Endothelial cell of umbilical vein (primary cell): Measurements from ENCODE around the gene TSPAN10. TPM values are rescaled to one million over a fixed set of nuclear protein-coding genes. Genes with fewer than 3 reads are reported as not detected.

Experiments used
- BruUV-seq: library from RNA; stranded (reverse); fragments of 400-500 nt; replicated peaks from 2 replicates; lab custom pipeline; 2021; lab: Mats Ljungman, UMichigan
- CTCF ChIA-PET: fragments of 300-600, 350-600 bp; sonication (Branson Sonifier 250); formaldehyde crosslinking; loops from one replicate; lab custom pipeline; 2021; ENCODE audit warnings: antibody characterized with exemption, inconsistent platforms; lab: Charles Lee
- POLR2A ChIA-PET: fragments of 300-600, 350-600 bp; sonication (Branson Sonifier 250); formaldehyde crosslinking; loops from one replicate; lab custom pipeline; 2021; ENCODE audit warnings: antibody characterized with exemption, inconsistent platforms; lab: Charles Lee
- DNase-seq: peaks from one replicate; pipeline ENCODE4 v3.0.0-alpha.2; 2011; ENCODE audit warnings: low read depth, low spot score
- FAIRE-seq: peaks from 2 replicates; lab custom pipeline; 2011; peaks lifted over from hg19 to GRCh38; lab: Jason Lieb, UNC
- H2AFZ ChIP-seq: 2 replicates; pipeline ENCODE4 v1.6.0; 2012; ENCODE audit warnings: low read depth, low read length, control low read depth, inconsistent platforms
- H3K27ac ChIP-seq: 2 replicates; pipeline ENCODE4 v1.5.1; 2011; ENCODE audit warnings: low read depth, mild to moderate bottlenecking, control low read depth, low read length, moderate library complexity; ENCODE audit not compliant: insufficient read depth
- H3K27me3 ChIP-seq, 2 experiments: 2 replicates each; pipeline versions ENCODE4 v1.6.0 to v1.6.1; 2011; ENCODE audit warnings: low read length in 2 of 2, mixed read lengths in 1 of 2; ENCODE audit not compliant: control insufficient read depth in 2 of 2, insufficient read depth in 2 of 2
- H3K36me3 ChIP-seq, 2 experiments: 2 replicates in 1 of 2; 3 replicates in 1 of 2; pipeline ENCODE4 v1.5.1; 2011; ENCODE audit warnings: low read length in 2 of 2, mild to moderate bottlenecking in 1 of 2, moderate library complexity in 1 of 2; ENCODE audit not compliant: control insufficient read depth in 2 of 2, insufficient read depth in 2 of 2; ENCODE audit errors: extremely low read depth in 1 of 2
- H3K4me1 ChIP-seq: 3 replicates; pipeline ENCODE4 v1.5.1; 2011; ENCODE audit warnings: mild to moderate bottlenecking, low read length; ENCODE audit not compliant: control insufficient read depth, insufficient read depth; ENCODE audit errors: extremely low read depth
- H3K4me2 ChIP-seq: 2 replicates; pipeline ENCODE4 v1.6.1; 2011; ENCODE audit warnings: low read length, control low read depth, mixed read lengths; ENCODE audit not compliant: insufficient read depth
- H3K4me3 ChIP-seq, 3 experiments: fragments of 200-600 bp in 1 of 3; sonication (generic), shearing (Covaris generic) in 1 of 3; replicated peaks in 1 of 3; 2 replicates each; pipeline ENCODE4 v1.5.1; 2011 to 2016; ENCODE audit warnings: control low read depth in 3 of 3, low read length in 3 of 3, mild to moderate bottlenecking in 2 of 3, inconsistent platforms in 1 of 3, low read depth in 1 of 3, moderate library complexity in 1 of 3; ENCODE audit not compliant: insufficient read depth in 1 of 3
- H3K79me2 ChIP-seq: 2 replicates; pipeline ENCODE4 v1.6.0; 2012; ENCODE audit warnings: low read length, inconsistent platforms; ENCODE audit not compliant: control insufficient read depth, insufficient read depth
- H3K9ac ChIP-seq: replicated peaks from 2 replicates; pipeline ENCODE3; 2011; ENCODE audit warnings: low read length, control low read depth; ENCODE audit not compliant: insufficient read depth; ENCODE audit errors: extremely low read depth
- H3K9me1 ChIP-seq: replicated peaks from 3 replicates; pipeline ENCODE4 v1.6.0; 2011; ENCODE audit warnings: mild to moderate bottlenecking, low read length; ENCODE audit not compliant: control insufficient read depth, insufficient read depth; ENCODE audit errors: extremely low read depth
- H3K9me3 ChIP-seq: replicated peaks from 2 replicates; pipeline ENCODE4 v1.5.1; 2012; ENCODE audit warnings: low read length, inconsistent platforms; ENCODE audit not compliant: control insufficient read depth, insufficient read depth
- H4K20me1 ChIP-seq: replicated peaks from 2 replicates; pipeline ENCODE3; 2011; ENCODE audit warnings: mild to moderate bottlenecking, low read length; ENCODE audit not compliant: control insufficient read depth, insufficient read depth; ENCODE audit errors: extremely low read depth
- EZH2 ChIP-seq: IDR thresholded peaks from 2 replicates; pipeline ENCODE4 v1.6.1; 2012; ENCODE audit warnings: borderline replicate concordance, low read depth, mild to moderate bottlenecking, moderate library complexity, low read length, inconsistent platforms; ENCODE audit not compliant: severe bottlenecking
- FOS ChIP-seq: IDR thresholded peaks from 2 replicates; pipeline ENCODE4 v1.6.1; 2011; ENCODE audit warnings: mild to moderate bottlenecking, low read length, moderate library complexity, borderline replicate concordance; ENCODE audit not compliant: insufficient read depth
- GATA2 ChIP-seq: IDR thresholded peaks from 2 replicates; pipeline ENCODE4 v1.7.0; 2011; ENCODE audit warnings: low read depth, mild to moderate bottlenecking, moderate library complexity, mixed read lengths, low read length; ENCODE audit not compliant: insufficient read length, insufficient read depth
- JUN ChIP-seq: IDR thresholded peaks from 2 replicates; pipeline ENCODE4 v1.6.1; 2011; ENCODE audit warnings: borderline replicate concordance, low read depth; ENCODE audit not compliant: insufficient read length, insufficient read depth
- MYC ChIP-seq: IDR thresholded peaks from one replicate; pipeline ENCODE4 v1.6.1; 2011; ENCODE audit warnings: mild to moderate bottlenecking, low read depth, low read length
- POLR2A ChIP-seq: IDR thresholded peaks from 2 replicates; pipeline ENCODE4 v1.6.1; 2012; ENCODE audit warnings: low read depth, mild to moderate bottlenecking, control low read depth, low read length
- POLR2AphosphoS5 ChIP-seq: IDR thresholded peaks from 2 replicates; pipeline ENCODE4 v1.6.1; 2012; ENCODE audit warnings: low read depth, mild to moderate bottlenecking, control low read depth, low read length, moderate library complexity; ENCODE audit not compliant: insufficient read depth
- dilution Hi-C: fragments of 300-500 bp; cut with MboI; formaldehyde crosslinking; loops from one replicate; pipeline ENCODE4 v1.15.0; 2019; ENCODE audit warnings: low sequenced_read_pairs; ENCODE audit not compliant: extremely low pct_ligation_motif_present
- intact Hi-C: fragments of 100-400 bp; cut with micrococcal nuclease; formaldehyde crosslinking; loops from one replicate; pipeline ENCODE4 v1.10.0; 2022
- polyA plus RNA-seq, 4 experiments: library from polyadenylated mRNA; depleted of rRNA in 3 of 4; stranded (reverse) in 3 of 4; unstranded in 1 of 4; fragments of >200 nt; gene quantifications; 2 replicates each; pipeline versions ENCODE4 v1.2.1 to v1.2.3, GENCODE V29; 2011 to 2012; ENCODE audit warnings: missing spikeins in 1 of 4
- total RNA-seq: library from RNA; stranded (reverse); gene quantifications from 2 replicates; pipeline ENCODE4 v1.2.3, GENCODE V29; 2021
- TF ChIP-seq, protein P1 (sequence below): IDR thresholded peaks from 2 replicates; pipeline ENCODE4 v1.6.1; 2011; ENCODE audit not compliant: insufficient read depth, insufficient read length
- TF ChIP-seq, protein P2 (sequence below), 2 donors: IDR thresholded peaks; 1 replicate in 1 of 2; 2 replicates in 1 of 2; pipeline ENCODE4 v1.5.1; 2011; ENCODE audit warnings: low read length in 2 of 2, mild to moderate bottlenecking in 2 of 2, moderate library complexity in 2 of 2, control low read depth in 1 of 2, inconsistent platforms in 1 of 2, low read depth in 1 of 2; ENCODE audit not compliant: insufficient read depth in 1 of 2; ENCODE audit errors: extremely low read depth in 1 of 2

The TSPAN10 gene
- total and polyA plus RNA-seq, 2 donors (not counting 3 experiments of a cell fraction or from before 2014, with no cell fraction given): 0.91 to 1.1 TPM

DNA sequence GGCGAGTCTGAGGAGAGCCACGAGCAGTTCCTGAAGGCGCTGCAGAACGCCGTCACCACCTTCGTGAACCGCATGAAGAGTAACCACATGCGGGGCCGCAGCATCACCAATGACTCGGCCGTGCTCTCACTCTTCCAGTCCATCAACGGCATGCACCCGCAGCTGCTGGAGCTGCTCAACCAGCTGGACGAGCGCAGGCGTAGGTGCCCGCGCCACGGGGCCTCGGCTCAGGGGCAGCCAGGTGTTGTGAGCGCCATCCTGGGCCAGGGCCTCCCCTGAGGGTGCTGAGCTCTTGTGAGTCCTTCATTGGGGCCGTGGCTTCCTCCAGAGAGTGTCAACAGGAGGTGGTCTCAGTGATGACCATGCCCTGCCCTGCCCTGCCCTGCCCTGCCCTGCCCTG is 58.8 kb downstream of the TSPAN10 start:
- POLR2A ChIA-PET: no interaction called here

More for the DNA sequence above, 58.8 kb downstream of the TSPAN10 start:
- dilution Hi-C loops: no loop called here
- Histone ChIP-seq H3K4me1 (no peaks in the 10 kb centered on the region), H2AFZ (no peak overlapping the region), H3K36me3 (peaks cover 21 to 71% of the 10 kb centered on the region in 2 experiments), H3K27ac (no peak overlapping the region), H3K9me3 (no peaks in the 10 kb centered on the region), H3K79me2 (peaks cover 27% of the 10 kb centered on the region), H3K9ac (no peak overlapping the region), H3K4me2 (no peak overlapping the region), H3K4me3 (no peak overlapping the region), H3K27me3 (no peaks in the 10 kb centered on the region), H3K9me1 (no peaks in the 10 kb centered on the region), H4K20me1 (no peaks in the 10 kb centered on the region)
- CTCF ChIA-PET: no interaction called here
- DNase-seq (no peak), FAIRE-seq (no peak)
- intact Hi-C loops: no loop called here
- BruUV-seq: no TSS peak
- TF ChIP-seq, protein P1, sequence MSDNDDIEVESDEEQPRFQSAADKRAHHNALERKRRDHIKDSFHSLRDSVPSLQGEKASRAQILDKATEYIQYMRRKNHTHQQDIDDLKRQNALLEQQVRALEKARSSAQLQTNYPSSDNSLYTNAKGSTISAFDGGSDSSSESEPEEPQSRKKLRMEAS: no peak
- TF ChIP-seq JUN: no peak
- no peak for TF ChIP-seq POLR2A
- no peak for TF ChIP-seq POLR2AphosphoS5
- no peak for TF ChIP-seq MYC
- TF ChIP-seq, protein P2, sequence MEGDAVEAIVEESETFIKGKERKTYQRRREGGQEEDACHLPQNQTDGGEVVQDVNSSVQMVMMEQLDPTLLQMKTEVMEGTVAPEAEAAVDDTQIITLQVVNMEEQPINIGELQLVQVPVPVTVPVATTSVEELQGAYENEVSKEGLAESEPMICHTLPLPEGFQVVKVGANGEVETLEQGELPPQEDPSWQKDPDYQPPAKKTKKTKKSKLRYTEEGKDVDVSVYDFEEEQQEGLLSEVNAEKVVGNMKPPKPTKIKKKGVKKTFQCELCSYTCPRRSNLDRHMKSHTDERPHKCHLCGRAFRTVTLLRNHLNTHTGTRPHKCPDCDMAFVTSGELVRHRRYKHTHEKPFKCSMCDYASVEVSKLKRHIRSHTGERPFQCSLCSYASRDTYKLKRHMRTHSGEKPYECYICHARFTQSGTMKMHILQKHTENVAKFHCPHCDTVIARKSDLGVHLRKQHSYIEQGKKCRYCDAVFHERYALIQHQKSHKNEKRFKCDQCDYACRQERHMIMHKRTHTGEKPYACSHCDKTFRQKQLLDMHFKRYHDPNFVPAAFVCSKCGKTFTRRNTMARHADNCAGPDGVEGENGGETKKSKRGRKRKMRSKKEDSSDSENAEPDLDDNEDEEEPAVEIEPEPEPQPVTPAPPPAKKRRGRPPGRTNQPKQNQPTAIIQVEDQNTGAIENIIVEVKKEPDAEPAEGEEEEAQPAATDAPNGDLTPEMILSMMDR (IDR thresholded peaks at IDR 0.05; ENCODE audit: extremely low read depth in 1 of 2, insufficient read depth in 1 of 2, low read depth in 1 of 2, low read length in 2 of 2): no peak
- no peak for TF ChIP-seq EZH2
- TF ChIP-seq GATA2: no peak
- TF ChIP-seq FOS: no peak
